Measurements from ENCODE around the gene DCTPP1. TPM values are rescaled to one million over a fixed set of nuclear protein-coding genes. Genes with fewer than 3 reads are reported as not detected.

The DCTPP1 gene
- total and polyA plus RNA-seq, 2 of the 13 experiments (the other 11 are each of a cell fraction or from before 2014, with no cell fraction given): 54.8 to 74.4 TPM

DNA sequence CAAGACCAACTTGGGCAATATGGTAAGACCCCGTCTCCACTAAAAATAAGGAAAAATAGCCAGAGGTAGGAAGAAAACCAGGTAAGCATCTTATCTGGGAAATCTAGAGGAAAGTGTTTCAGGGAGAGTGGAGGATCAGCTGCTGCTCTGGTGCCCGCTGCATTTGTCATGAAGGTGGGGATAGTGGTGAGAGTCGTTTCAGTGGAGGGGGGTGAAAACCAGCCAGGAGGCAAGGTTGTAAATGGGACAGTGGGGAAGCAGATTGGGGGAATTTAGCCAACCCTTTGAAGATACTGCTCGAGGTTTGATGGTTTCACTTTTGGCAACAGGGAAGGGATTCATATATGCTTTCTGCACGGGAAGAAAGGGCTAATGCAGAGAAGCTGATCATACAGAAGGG lies 8.8 kb downstream of the DCTPP1 start:
- Histone ChIP-seq H3K27ac (ENCODE audit: extremely low read length, insufficient read depth, low read length) (no peak overlapping the region), H3K9ac (ENCODE audit: insufficient read depth, low read depth, low read length) (no peak overlapping the region), H3K9me3 (ENCODE audit: low read length) (no peaks in the 10 kb centered on the region), H3K79me2 (ENCODE audit: insufficient read depth, low read length) (peaks cover 3% of the 10 kb centered on the region), H2AFZ (ENCODE audit: low read length) (no peak overlapping the region), H3K27me3 (ENCODE audit: control insufficient read depth in 1 of 2, insufficient read depth in 2 of 2, low read length in 2 of 2) (no peaks in the 10 kb centered on the region), H3K4me3 (replicated peaks in 1 of 3; ENCODE audit: insufficient read depth in 1 of 3, low read depth in 2 of 3, low read length in 3 of 3) (no peak overlapping the region), H3K4me1 (ENCODE audit: insufficient read depth, low read length) (peaks cover 6% of the 10 kb centered on the region; the same call in 1 of the 2 replicates), H3K4me2 (ENCODE audit: low read depth, low read length) (no peak overlapping the region), H3K36me3 (replicated peaks in 1 of 2; ENCODE audit: control insufficient read depth in 1 of 2, insufficient read depth in 2 of 2, low read length in 2 of 2) (peaks cover 26 to 58% of the 10 kb centered on the region in 2 experiments), H4K20me1 (ENCODE audit: insufficient read depth, low read length) (no peaks in the 10 kb centered on the region)
- intact Hi-C loops (cut with micrococcal nuclease; ENCODE audit: unreplicated experiment): no loop called here
- ATAC-seq (no peak), DNase-seq (ENCODE audit: low spot score) (no peak), FAIRE-seq (no peak)
- TF ChIP-seq JARID2 (CRISPR knock-in tag; IDR thresholded peaks at IDR 0.05; ENCODE audit: insufficient replicate concordance): no peak
- TF ChIP-seq ZNF549 (CRISPR knock-in tag; IDR thresholded peaks at IDR 0.05): no peak
- no peak for TF ChIP-seq GFI1 (CRISPR knock-in tag; IDR thresholded peaks at IDR 0.05; ENCODE audit: borderline replicate concordance)
- TF ChIP-seq ZNF234 (CRISPR knock-in tag; conservative IDR thresholded peaks at IDR 0.05): no peak
- in situ Hi-C loops (cut with HindIII; ENCODE audit: extremely low pct_ligation_motif_present, low pct_unique_long_range_greater_than_20kb): no loop called here
- 92% methylated on average over 5 of the region's 5 CpGs for WGBS (ENCODE audit: low lambda C conversion rate)
- POLR2A ChIA-PET: interaction anchor here (1.1 to 1.7 kb wide), 2 partner anchors 9 to 14 kb away, joined by 4 to 8 read pairs; partner anchors contain the start of genes DCTPP1 and ZNF771
- CTCF ChIA-PET (ENCODE audit: low intra/inter-chr PET ratio, low total read pairs): no interaction called here
- BruUV-seq (replicated peaks): no TSS peak

GRCh38 chr16:30418350-30419181 lies 11.3 kb downstream of the DCTPP1 start:
- no peak for FAIRE-seq
- no peak overlapping the region for H3K4me2 ChIP-seq (ENCODE audit: low read depth, low read length)
- POLR2A ChIA-PET: interaction anchor here (0.6 to 1.2 kb wide), 3 partner anchors 9 to 479 kb away, joined by 3 to 6 read pairs (median 3); partner anchors contain the start of gene DCTPP1
- no peak for DNase-seq (ENCODE audit: low spot score)
- no peaks in the 10 kb centered on the region for H3K9me3 ChIP-seq (ENCODE audit: low read length)
- whole genome bisulfite sequencing (ENCODE audit: low lambda C conversion rate): 97% methylated on average over 31 of the region's 31 CpGs
- peaks cover 11 to 49% of the 10 kb centered on the region in 2 experiments for H3K36me3 ChIP-seq (replicated peaks in 1 of 2; ENCODE audit: control insufficient read depth in 1 of 2, insufficient read depth in 2 of 2, low read length in 2 of 2)
- 0 out of 2 replicates have a peak, but pooled peaks cover 7% of the 10 kb centered on the region for H3K4me1 ChIP-seq (ENCODE audit: insufficient read depth, low read length)
- in situ Hi-C loops (cut with HindIII; ENCODE audit: extremely low pct_ligation_motif_present, low pct_unique_long_range_greater_than_20kb) (no loop called here), intact Hi-C loops (cut with micrococcal nuclease; ENCODE audit: unreplicated experiment) (no loop called here)
- H3K9ac ChIP-seq (ENCODE audit: insufficient read depth, low read depth, low read length): no peak overlapping the region
- H2AFZ ChIP-seq (ENCODE audit: low read length): no peak overlapping the region
- H3K27me3 ChIP-seq (ENCODE audit: control insufficient read depth in 1 of 2, insufficient read depth in 2 of 2, low read length in 2 of 2): no peaks in the 10 kb centered on the region
- H4K20me1 ChIP-seq (ENCODE audit: insufficient read depth, low read length): no peaks in the 10 kb centered on the region
- TF ChIP-seq RBFOX2 (IDR thresholded peaks at IDR 0.05; ENCODE audit: low read depth, low read length) (peak; percentile 44; the same call in 1 of the 2 replicates), CBFB (CRISPR knock-in tag; IDR thresholded peaks at IDR 0.05) (no peak), AGO2 (optimal IDR thresholded peaks at IDR 0.05; ENCODE audit: low read depth, low read length) (peak; percentile 59)
- CTCF ChIA-PET (ENCODE audit: low intra/inter-chr PET ratio, low total read pairs): no interaction called here
- peaks cover 4% of the 10 kb centered on the region for H3K79me2 ChIP-seq (ENCODE audit: insufficient read depth, low read length)
- H3K4me3 ChIP-seq (replicated peaks in 1 of 3; ENCODE audit: insufficient read depth in 1 of 3, low read depth in 2 of 3, low read length in 3 of 3): no peak overlapping the region
- H3K27ac ChIP-seq (ENCODE audit: extremely low read length, insufficient read depth, low read length): no peak overlapping the region
- ATAC-seq: no peak
- no TSS peak for BruUV-seq (replicated peaks)

Data from HepG2 (cell line).